ENCODE measurements around the gene ERVFRD-1.

The ERVFRD-1 gene

DNA sequence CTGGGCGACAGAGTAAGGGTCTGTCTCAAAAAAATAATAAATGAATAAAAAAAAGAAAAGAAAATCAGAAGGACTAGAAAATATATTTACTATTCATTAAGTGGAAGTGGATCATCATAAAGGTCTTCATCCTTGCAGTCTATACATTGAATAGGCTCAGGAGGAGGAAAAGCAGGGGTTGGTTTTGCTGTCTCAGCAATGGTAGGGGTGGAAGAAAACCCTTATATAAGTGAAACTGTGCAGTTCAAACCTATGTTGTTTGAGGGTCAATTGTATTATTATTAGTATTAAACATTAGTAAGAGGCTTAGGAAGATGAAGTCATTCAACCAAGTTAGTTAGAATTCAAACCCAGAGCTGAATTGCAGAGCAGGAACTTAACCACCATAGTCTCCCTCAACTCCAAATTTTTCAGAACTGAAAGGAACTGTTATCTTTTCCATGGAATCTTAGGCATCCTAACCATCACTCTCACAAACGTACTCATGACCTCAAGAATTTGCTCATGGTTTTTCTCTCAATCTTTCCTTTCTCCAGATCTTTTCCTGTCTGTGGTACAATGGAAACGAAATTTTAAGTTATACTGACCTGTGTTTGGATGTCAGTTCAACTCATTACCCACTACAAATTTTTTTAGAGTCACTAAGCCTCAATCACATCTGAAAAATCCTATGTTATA is 25.6 kb downstream of the ERVFRD-1 start:
- no peak for DNase-seq

DNA sequence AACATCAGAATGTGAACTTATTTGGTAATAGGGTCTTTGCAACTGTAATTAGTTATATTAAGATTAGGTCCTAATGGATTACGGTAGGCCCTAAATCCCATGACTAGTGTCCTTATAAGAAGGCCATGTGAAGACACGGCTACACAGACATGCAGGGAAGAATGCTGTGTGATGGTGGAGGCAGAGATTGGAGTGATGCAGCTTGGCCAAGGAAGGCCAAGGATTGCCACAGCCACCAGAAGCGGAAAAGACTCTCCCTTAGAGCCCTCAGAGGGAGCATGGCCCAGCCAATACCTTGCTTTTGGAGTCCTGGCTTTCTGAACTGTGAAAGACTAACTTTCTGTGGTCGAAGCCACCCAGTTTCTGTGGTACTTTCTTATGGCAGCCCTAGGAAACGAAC is 27.6 kb downstream of the ERVFRD-1 start:
- DNase-seq: no peak

DNA sequence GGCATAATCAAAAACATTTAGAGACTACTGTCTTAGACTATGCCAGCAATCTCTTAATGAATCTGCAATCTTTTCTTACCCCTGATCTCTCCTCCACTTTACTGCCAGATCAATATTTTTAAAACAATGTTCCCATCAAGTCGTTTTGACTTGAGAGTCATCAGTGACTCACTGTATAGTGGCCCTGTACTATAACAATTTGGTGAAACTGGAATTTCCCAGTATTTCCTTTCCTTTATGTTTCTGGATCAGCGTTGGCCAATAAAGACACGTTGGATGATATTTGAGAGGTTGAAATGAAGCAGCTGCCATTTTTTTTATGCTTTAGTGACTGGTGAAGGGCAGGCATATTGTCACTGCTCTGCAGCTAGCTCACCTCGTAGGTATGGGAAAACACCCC is 28.0 kb downstream of the ERVFRD-1 start:
- no peak for DNase-seq

DNA sequence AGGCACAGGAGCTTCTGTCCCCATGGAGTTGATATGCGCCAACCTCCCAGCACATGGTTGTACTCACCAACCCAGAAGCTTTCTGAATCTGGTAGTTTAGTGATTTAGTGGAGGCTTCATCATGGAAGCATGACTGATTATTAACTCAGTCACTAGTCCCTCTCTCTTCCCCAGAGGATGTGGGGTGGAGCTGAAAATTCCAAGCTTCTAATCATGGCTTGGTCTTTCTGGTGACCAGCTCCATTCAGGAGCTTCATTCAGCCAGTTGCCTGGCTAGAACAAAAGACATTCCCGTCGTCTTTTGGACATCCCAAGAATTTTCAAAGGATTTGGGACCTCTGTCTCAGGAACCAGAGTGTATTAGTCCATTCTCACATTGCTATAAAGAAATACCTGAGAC is 31.2 kb downstream of the ERVFRD-1 start:
- DNase-seq: no peak

DNA sequence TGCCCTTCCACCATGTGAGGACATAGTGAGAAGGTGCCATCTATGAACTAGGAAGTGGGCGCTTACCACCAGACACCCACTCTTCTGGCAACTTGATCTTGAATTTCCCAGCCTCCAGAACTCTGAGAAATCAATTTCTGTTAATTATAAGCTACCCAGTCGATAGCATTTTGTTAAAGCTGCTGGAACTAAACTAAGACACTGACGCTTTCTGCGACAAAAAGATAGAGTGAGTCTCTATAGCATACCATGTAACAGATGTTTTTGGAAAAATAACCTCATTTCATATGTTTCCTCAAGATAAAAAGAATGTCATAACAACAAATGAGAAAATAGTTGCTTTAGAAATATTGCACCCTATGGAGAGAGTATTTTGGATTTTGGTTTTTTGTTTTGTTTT is 33.3 kb downstream of the ERVFRD-1 start:
- no peak for DNase-seq

DNA sequence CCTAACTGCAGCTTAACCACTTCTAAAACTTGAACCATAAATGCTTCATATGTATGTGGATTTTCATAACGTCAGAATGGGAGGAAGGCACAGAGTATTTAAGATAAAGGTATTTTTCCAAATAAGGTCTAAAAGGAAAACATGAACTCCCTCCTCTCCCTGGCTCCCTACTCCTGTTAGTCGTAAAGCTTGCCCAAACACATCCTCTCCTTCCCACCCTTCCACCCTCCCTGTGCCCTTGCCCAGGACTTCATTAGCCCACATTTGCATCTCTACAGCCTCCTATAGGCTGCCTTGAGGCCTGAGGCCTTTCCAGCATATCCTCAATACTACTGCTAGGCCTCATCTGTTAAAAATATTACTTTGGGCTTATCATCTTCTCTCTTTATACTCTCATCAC is 35.0 kb downstream of the ERVFRD-1 start:
- DNase-seq: no peak

DNA sequence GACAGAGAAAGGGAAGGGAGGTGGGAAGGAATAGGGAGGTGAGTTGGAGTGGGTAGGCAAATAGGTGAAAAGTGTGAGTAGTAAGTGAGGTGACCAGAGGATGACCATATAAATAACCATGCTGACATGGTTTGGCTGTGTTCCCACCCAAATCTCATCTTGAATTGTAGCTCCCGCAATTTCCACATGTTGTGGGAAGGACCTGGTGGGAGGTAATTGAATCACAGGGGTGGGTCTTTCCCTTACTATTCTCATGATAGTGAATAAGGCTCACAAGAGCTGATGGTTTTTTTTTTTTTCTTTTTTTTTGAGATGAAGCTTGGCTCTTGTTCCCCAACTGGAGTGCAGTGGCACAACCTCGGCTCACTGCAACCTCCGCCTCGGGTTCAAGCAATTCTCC is 39.4 kb downstream of the ERVFRD-1 start:
- DNase-seq: no peak

DNA sequence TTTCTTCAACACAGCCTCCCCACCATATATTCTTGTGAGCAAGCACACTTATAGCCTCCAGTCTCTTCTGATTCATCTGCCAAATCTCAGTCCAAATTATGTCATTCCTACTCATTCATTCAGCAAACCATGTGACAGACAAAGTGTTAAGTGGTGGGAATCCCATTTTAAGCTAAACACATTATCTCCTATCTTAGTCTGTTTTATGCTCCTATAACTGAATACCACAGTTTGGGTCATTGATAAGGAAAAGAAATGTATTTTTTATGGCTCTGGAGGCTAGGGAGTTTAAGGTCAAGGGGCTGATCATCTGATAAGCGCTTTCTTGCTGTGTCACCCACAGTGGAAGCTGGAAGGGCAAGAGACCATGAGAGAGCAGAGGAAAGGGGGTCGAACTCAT is 41.8 kb downstream of the ERVFRD-1 start:
- DNase-seq: no peak

DNA sequence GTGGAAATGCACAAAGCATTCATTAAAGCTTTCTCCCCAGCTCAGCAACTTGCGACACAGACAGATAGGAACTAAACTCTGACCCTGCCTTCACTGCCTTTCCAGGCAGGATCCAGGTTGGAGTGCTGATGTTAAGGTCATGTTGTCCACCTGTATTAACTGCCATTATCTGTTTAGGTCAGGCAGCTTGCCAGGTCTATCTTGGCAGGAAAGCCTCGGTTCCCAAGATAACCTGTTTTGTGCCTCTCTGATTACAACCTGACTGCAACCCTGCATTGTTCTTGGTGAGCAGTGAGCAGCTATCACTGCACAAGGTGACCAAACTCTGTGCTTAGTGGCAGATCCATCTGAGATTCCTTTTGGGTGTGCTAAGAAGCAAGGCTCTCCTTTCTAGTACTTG is 44.2 kb downstream of the ERVFRD-1 start:
- peak; percentile 10 for DNase-seq

DNA sequence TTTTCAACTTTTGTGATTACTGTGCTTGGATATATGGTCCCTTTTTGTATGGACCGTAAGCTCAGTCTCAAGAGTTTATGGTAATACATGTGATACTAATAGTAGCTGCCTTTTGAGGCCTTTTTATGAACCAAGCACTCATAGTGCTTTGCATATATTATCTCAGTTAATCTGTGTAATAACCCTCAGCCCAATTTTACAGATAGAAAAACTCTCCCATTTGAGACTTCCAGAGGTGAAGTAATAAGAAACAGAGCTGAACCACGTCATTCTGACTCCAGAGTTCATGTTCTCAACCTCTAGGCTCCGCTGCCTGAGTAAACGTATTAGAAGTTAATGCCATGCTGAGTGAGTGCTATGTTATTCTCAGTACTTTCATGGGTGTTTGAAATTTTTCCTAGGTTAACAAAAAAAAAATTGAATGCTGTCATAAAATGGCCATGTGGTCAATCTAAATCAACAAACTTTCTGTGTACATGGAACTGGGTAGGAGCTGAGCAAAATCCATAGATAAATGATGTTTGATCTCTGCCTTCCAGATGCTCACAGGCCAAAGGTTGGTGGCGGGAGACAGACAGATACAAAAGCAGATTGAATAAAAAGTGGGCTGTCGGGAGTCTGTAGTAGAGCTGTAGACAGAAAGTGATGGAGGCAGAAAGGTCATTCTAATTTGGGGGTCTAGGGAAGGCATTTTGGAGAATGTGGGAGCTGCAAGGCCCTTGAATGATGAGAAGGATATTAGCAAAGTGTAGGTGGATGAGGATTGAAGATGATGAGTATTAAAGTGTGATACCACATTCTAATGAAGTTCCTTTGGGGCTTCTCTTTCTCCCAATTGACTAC is 44.8 kb downstream of the ERVFRD-1 start:
- peak; percentile 36 for DNase-seq

DNA sequence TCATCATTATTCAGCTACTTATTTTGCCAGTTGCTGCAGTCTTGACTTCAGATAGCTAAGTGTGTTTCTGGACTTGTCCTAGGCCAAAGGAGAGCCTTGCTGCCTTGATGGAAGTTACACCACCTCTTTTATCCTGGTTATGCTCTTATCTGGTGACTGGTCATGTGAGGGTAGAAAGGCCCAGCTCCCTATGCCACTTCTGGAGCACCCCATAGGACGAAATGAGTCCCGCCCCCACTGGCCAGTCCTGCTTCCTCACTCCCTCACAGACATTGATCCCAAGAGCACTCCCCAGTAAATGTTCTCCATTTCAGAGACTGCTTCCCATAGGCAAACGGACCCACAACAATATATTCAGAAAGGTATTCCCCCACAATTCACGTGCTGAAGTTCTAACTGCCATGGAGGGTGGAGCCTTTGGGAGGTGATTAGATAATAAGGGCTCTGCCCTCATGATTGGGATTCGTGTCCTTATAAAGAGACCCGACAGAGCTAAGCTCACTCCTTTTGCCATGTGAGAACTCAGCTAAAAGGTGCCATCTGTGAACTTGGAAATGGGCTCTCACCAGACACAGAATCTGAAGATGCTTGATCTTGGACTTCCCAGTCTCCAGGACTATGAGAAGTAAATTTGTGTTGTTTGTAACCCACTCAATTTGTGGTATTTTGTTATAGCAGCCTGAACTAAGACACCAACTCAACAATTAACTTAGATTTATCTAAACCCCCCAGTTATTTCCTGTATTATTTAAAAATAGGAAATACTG is 45.9 kb downstream of the ERVFRD-1 start:
- DNase-seq: no peak

DNA sequence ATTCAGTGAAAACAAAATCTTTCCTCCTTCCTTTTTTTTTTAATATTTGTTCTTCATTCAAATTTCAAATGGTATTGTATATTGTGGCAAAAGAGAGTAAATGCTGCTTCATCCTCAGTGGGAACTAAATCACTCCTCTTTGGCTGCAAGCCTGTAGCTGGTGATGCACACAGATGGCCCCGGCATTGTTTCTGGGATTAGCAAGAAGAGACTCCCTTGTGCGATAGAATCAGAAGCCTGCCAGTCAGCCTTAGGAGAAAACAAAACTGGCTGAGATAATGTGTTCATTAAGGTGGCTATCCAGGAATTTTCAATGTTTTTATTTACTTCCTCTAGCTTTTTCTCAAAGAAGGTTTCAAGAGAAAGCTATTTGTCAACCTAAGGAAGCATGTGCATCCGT is 46.7 kb downstream of the ERVFRD-1 start:
- no peak for DNase-seq

DNA sequence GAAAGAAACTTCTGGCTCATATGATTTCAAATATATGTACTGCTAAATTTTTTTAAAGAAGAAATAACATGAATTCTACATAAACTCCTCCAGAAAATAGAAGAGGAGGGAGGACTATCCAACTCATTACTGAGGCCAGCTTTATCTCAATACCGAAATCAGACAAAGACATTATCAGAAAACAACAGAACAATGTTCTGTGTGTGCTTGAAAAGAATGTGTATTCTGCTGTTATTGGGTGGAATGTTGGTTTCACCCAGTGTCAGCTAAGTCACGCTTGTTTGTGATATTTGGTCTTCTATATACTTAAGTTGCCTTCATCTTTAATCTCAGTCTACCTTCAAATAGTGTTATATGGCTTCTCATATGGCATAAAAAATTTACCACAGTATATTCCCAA is 48.8 kb downstream of the ERVFRD-1 start:
- DNase-seq: no peak

DNA sequence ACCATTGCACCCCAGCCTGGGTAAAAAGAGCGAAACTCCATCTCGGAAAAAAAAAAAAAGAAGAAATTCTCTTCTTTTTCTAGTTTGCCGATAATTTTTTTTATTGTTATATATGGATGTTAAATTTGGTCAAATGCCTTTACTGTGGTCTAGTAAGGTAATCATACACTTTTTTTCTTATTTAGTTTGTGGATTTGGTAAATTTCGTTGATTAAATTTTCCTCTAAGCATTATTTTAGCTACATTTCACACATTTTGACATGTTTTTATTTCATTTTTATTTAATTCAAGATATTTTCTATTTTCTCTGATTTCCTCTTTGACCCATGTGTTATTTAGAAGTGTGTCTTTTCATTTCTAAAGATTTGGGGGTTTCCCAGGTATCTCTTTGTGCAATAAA is 49.4 kb downstream of the ERVFRD-1 start:
- DNase-seq: no peak

DNA sequence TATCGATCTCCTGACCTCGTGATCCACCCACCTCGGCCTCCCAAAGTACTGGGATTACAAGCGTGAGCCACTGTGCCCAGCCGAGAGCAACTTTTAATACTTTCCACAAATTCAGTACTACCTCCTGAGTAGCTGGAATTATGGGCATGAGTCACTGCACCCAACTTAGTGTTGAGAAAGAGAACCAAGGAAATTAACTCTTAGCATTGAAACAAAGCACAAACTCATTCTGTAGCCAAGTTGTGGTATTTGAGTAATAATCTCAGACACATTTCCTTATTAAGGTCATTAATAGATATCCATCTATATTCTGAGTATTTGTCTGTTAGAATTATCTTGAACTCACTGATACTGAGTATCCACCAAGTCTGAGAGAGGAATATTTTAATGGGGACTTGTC is 53.1 kb downstream of the ERVFRD-1 start:
- DNase-seq: no peak

DNA sequence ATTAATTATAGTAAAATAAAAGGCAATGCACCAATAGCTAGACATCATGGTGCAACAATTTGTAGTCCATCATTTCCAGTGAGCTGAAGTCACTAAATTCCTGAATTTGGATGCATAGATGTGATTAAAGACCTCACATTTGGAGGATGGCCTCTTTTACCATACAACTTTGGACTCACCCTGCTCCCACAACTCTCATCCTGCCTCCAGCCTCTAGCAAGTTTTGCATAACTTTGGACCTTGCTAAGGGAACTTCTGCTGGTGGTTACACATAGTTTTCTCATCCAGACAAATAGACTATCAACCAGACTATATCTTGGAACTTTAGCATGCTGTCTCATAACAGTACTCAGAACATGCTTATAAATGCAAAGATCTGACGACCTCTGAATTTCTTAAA is 54.7 kb downstream of the ERVFRD-1 start:
- no peak for DNase-seq

DNA sequence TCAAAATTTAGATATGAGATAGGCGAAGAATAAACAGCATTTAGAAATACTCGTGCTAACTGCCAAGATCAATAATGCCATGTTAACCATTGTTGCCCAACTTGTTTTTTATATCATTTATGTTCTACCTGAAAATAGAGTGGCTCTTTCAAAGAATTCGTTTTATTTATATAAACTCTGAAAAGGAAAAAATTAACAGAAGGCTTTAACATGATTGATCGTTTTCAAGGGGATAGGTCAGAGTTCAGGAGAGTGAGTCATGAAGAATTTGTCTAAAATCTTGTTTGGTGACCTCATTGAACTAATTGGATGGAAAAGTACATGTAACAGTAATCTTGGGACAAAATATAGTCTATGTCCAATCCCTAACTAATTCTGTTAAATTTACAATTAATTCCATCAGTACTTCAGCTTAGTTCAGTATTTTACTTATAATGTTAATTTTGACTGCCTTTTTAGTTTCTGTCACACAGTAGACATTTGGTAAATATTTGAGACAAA is 56.3 kb downstream of the ERVFRD-1 start:
- DNase-seq: no peak

DNA sequence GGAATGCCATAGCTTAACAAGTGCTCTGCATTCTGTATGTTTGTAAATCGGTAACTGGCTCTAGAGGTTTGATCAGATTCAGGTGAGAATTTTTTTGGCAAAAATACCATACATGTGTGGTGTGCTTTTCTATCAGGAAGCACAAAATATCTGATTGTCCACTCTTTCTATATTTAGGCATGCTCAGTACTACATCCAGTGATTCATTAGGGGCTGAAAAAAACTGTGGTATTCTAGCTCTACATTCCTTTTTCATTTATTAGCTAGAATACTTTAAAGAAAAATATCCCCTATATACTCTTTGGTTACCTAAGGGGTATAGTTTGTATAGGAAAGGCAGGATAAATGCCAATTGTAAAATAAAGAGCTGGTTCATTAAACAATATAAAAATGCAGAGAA is 56.8 kb downstream of the ERVFRD-1 start:
- no peak for DNase-seq

DNA sequence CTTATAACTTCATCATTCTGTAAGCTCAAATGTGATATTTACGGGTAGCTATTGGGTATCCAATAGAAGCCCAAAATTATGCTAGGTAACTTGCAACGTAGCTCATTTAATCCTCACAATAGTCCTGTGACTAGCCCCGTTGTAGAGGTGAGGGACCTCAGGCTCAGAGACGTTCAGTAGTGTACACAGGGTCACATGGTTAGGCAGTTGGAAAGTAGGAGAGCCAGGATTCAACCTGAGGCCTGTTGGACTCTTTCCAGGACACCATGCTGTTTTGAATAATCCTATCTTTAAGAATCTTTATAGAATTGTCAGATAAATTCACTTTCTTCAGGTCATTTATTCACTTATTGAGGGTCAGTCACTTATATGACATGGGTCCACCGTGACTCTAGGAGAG is 58.2 kb downstream of the ERVFRD-1 start:
- no peak for DNase-seq

All from DMS53 (cell line).